Thyroid gland (tissue), 4 donors: ENCODE measurements around the gene MID1. TPM values are rescaled to one million over a fixed set of nuclear protein-coding genes. Genes with fewer than 3 reads are reported as not detected.

Experiments used
- DNase-seq, 2 donors: peaks; one replicate each; pipeline ENCODE4 v3.0.0-alpha.2; 2019
- H3K27ac ChIP-seq, 3 donors: fragments of 200-600 bp; sonication (generic); 1 replicate in 2 of 3; 2 replicates in 1 of 3; pipeline ENCODE4 v1.5.1; 2016 to 2019; ENCODE audit warnings: mild to moderate bottlenecking in 1 of 3, moderate library complexity in 1 of 3
- H3K27me3 ChIP-seq: fragments of 200-600 bp; sonication (generic); one replicate; pipeline ENCODE4 v1.5.1; 2019
- H3K36me3 ChIP-seq, 2 donors: fragments of 200-600 bp; sonication (generic); one replicate each; pipeline ENCODE4 v1.5.1; 2016 to 2019
- H3K4me1 ChIP-seq, 2 donors: fragments of 200-600 bp; sonication (generic); one replicate each; pipeline ENCODE4 v1.5.1; 2017 to 2019
- H3K4me3 ChIP-seq, 3 donors: fragments of 200-600 bp; sonication (generic); replicated peaks in 1 of 3; 1 replicate in 2 of 3; 2 replicates in 1 of 3; pipeline ENCODE4 v1.5.1; 2016; ENCODE audit warnings: mild to moderate bottlenecking in 1 of 3
- H3K9me3 ChIP-seq: fragments of 200-600 bp; sonication (generic); one replicate; pipeline ENCODE4 v1.5.1; 2017
- CTCF ChIP-seq, 6 experiments: fragments of 200-600 bp in 3 of 6; fragments of 450-650 bp in 3 of 6; sonication (generic) in 3 of 6; IDR thresholded peaks; one replicate each; pipeline ENCODE4 v1.5.1; 2016 to 2019; ENCODE audit warnings: antibody characterized with exemption in 6 of 6, mild to moderate bottlenecking in 2 of 6, inconsistent platforms in 1 of 6, moderate library complexity in 1 of 6
- POLR2A ChIP-seq, 2 donors: fragments of 450-650 bp; IDR thresholded peaks; one replicate each; pipeline ENCODE4 v1.6.1; 2017; ENCODE audit warnings: antibody characterized with exemption in 2 of 2, mild to moderate bottlenecking in 2 of 2, moderate library complexity in 1 of 2
- WGBS, 2 donors: methylation state at CpG; one replicate each; pipeline ENCODE4 v1.1.5; 2017; 5-methylcytosine and 5-hydroxymethylcytosine counted together
- intact Hi-C: fragments of 100-400 bp; cut with DNase I; formaldehyde crosslinking; loops from one replicate; pipeline ENCODE4 v1.15.1; 2023
- total RNA-seq, 4 donors: library from RNA; depleted of rRNA; stranded (reverse); fragments of >200 nt; gene quantifications; one replicate each; pipeline ENCODE4 v1.2.3, GENCODE V29; 2016

The MID1 gene
- total RNA-seq, 4 donors from 2014 or later, result 9.5 to 19.5 (median 12.7) TPM

GRCh38 chrX:10574663-10575062, 45.7 kb downstream of the MID1 start:
- H3K4me1 ChIP-seq, result peaks cover 0 to 3% of the 10 kb centered on the region in 2 donors
- no peak for DNase-seq
- H3K27ac ChIP-seq, result no peak overlapping the region
- 70 to 82% methylated on average over 4 of the region's 4 CpGs for WGBS, 2 donors
- intact Hi-C loops, result no loop called here
- TF ChIP-seq CTCF (IDR thresholded peaks at IDR 0.05) (no peak), POLR2A (IDR thresholded peaks at IDR 0.05) (no peak)
- H3K9me3 ChIP-seq, result no peaks in the 10 kb centered on the region
- H3K4me3 ChIP-seq, result no peak overlapping the region
- no peaks in the 10 kb centered on the region for H3K36me3 ChIP-seq
- H3K27me3 ChIP-seq, result no peaks in the 10 kb centered on the region

GRCh38 chrX:10571260-10571659, 49.1 kb downstream of the MID1 start:
- no peak overlapping the region for H3K27ac ChIP-seq
- no peak overlapping the region for H3K4me3 ChIP-seq
- no peaks in the 10 kb centered on the region for H3K9me3 ChIP-seq
- 100% methylated on average over 1 of the region's 1 CpG; no CpG with 5 or more reads in 1 of the 2 donors for WGBS, 2 donors
- no peak for DNase-seq
- H3K27me3 ChIP-seq, result no peaks in the 10 kb centered on the region
- intact Hi-C loops, result no loop called here
- H3K4me1 ChIP-seq, result no peaks in the 10 kb centered on the region
- H3K36me3 ChIP-seq, result no peaks in the 10 kb centered on the region
- TF ChIP-seq CTCF (IDR thresholded peaks at IDR 0.05) (no peak), POLR2A (IDR thresholded peaks at IDR 0.05) (no peak)

- 95 to 100% methylated on average over 1 of the region's 1 CpG for WGBS, 2 donors
Measured at GRCh38 chrX:10570601-10571000, 49.8 kb downstream of the MID1 start.

GRCh38 chrX:10569946-10570345, 50.4 kb downstream of the MID1 start:
- Histone ChIP-seq H3K36me3 (no peaks in the 10 kb centered on the region), H3K27ac (no peak overlapping the region), H3K4me3 (no peak overlapping the region), H3K4me1 (no peaks in the 10 kb centered on the region), H3K27me3 (no peaks in the 10 kb centered on the region), H3K9me3 (no peaks in the 10 kb centered on the region)
- WGBS, 2 donors, result 68 to 82% methylated on average over 4 of the region's 4 CpGs
- intact Hi-C loops, result no loop called here
- TF ChIP-seq POLR2A (IDR thresholded peaks at IDR 0.05) (no peak), CTCF (IDR thresholded peaks at IDR 0.05) (no peak)
- DNase-seq, result no peak

More at GRCh38 chrX:10570601-10571000, 49.8 kb downstream of the MID1 start:
- intact Hi-C loops, result no loop called here
- no peak overlapping the region for H3K4me3 ChIP-seq
- no peak overlapping the region for H3K27ac ChIP-seq
- DNase-seq, result no peak
- no peaks in the 10 kb centered on the region for H3K27me3 ChIP-seq
- TF ChIP-seq CTCF (IDR thresholded peaks at IDR 0.05) (no peak), POLR2A (IDR thresholded peaks at IDR 0.05) (no peak)
- H3K36me3 ChIP-seq, result no peaks in the 10 kb centered on the region
- no peaks in the 10 kb centered on the region for H3K4me1 ChIP-seq
- H3K9me3 ChIP-seq, result no peaks in the 10 kb centered on the region

- Histone ChIP-seq H3K9me3 (no peaks in the 10 kb centered on the region), H3K4me3 (no peak overlapping the region), H3K4me1 (no peaks in the 10 kb centered on the region), H3K36me3 (no peaks in the 10 kb centered on the region), H3K27me3 (no peaks in the 10 kb centered on the region), H3K27ac (no peak overlapping the region)
- intact Hi-C loops, result no loop called here
- no peak for DNase-seq
- WGBS, 2 donors, result 71 to 95% methylated on average over 1 to 2 of the region's 3 CpGs
- no peak for TF ChIP-seq CTCF (IDR thresholded peaks at IDR 0.05)
- TF ChIP-seq POLR2A (IDR thresholded peaks at IDR 0.05), result no peak
Measured at GRCh38 chrX:10568428-10568827, 52.0 kb downstream of the MID1 start.
